DND-41 (cell line): Measurements from ENCODE around the gene NGDN.

Source experiments
- ATAC-seq: fragments of 200-7000 bp; cut with Tn5 transposase; 3 replicates; pipeline ENCODE4 v1.9.1; 2021; ENCODE audit warnings: low read depth; ENCODE audit not compliant: insufficient read depth
- DNase-seq: peaks from one replicate; pipeline ENCODE4 v3.0.0-alpha.2; 2020
- H2AFZ ChIP-seq: 2 replicates; pipeline ENCODE4 v1.6.0; 2012; ENCODE audit warnings: low read depth, low read length
- H3K27ac ChIP-seq: 2 replicates; pipeline ENCODE4 v1.5.1; 2012; ENCODE audit warnings: low read length, inconsistent platforms
- H3K27me3 ChIP-seq: fragments of 200-600 bp; sonication (generic); 2 replicates; pipeline ENCODE4 v1.6.0; 2012; ENCODE audit warnings: low read length, mild to moderate bottlenecking, inconsistent platforms; ENCODE audit not compliant: insufficient read depth, poor library complexity
- H3K36me3 ChIP-seq: 2 replicates; pipeline ENCODE4 v1.5.1; 2012; ENCODE audit warnings: low read length, inconsistent platforms; ENCODE audit not compliant: insufficient read depth
- H3K4me1 ChIP-seq: 2 replicates; pipeline ENCODE4 v1.5.1; 2012; ENCODE audit warnings: mild to moderate bottlenecking, low read length; ENCODE audit not compliant: insufficient read depth
- H3K4me2 ChIP-seq: 2 replicates; pipeline ENCODE4 v1.6.0; 2012; ENCODE audit warnings: mild to moderate bottlenecking, moderate library complexity, low read length, inconsistent platforms; ENCODE audit not compliant: insufficient read depth
- H3K4me3 ChIP-seq, 2 experiments: fragments of 200-600 bp in 1 of 2; shearing (Covaris generic) in 1 of 2; 2 replicates each; pipeline ENCODE4 v1.5.1; 2012 to 2016; ENCODE audit warnings: inconsistent platforms in 2 of 2, low read length in 2 of 2, mild to moderate bottlenecking in 2 of 2, low read depth in 1 of 2, moderate library complexity in 1 of 2
- H3K79me2 ChIP-seq: 2 replicates; pipeline ENCODE4 v1.6.0; 2012; ENCODE audit warnings: low read length, inconsistent platforms; ENCODE audit not compliant: insufficient read depth
- H3K9ac ChIP-seq: 2 replicates; pipeline ENCODE4 v1.6.0; 2012; ENCODE audit warnings: low read depth, mild to moderate bottlenecking, inconsistent platforms, low read length, moderate library complexity
- H3K9me3 ChIP-seq: 2 replicates; pipeline ENCODE4 v1.5.1; 2012; ENCODE audit warnings: low read length, moderate library complexity, mild to moderate bottlenecking, inconsistent platforms; ENCODE audit not compliant: insufficient read depth, severe bottlenecking
- H4K20me1 ChIP-seq: 2 replicates; pipeline ENCODE4 v1.6.0; 2012; ENCODE audit warnings: low read length; ENCODE audit not compliant: insufficient read depth
- CTCF ChIP-seq: IDR thresholded peaks from 2 replicates; pipeline ENCODE4 v1.5.1; 2012; ENCODE audit warnings: borderline replicate concordance, low read length, moderate library complexity, mild to moderate bottlenecking; ENCODE audit not compliant: poor library complexity, severe bottlenecking; ENCODE audit errors: extremely low read depth
- EZH2 ChIP-seq: IDR thresholded peaks from 3 replicates; pipeline ENCODE4 v1.6.1; 2012; ENCODE audit warnings: borderline replicate concordance, low read depth, mild to moderate bottlenecking, moderate library complexity, low read length, inconsistent platforms; ENCODE audit not compliant: severe bottlenecking

Gene NGDN

GRCh38 chr14:23469127-23469905, at the start of gene NGDN:
Gene NGDN, plus strand, starts transcription at chr14:23469703. Its CDS starts 13 bp downstream, at chr14:23469716.
- H3K4me1 ChIP-seq: peaks cover 25% of the 10 kb centered on the region
- H3K27me3 ChIP-seq: no peaks in the 10 kb centered on the region
- H4K20me1 ChIP-seq: no peaks in the 10 kb centered on the region; the same call in 1 of the 2 replicates
- H3K4me2 ChIP-seq: peak within 1 kb of the TSS; percentile 89
- peaks cover 30% of the 10 kb centered on the region for H3K36me3 ChIP-seq
- ATAC-seq (peak; percentile 96), DNase-seq (peak; percentile 94)
- H3K4me3 ChIP-seq: peak within 1 kb of the TSS; percentile 71 to 85
- H3K9ac ChIP-seq: peak within 1 kb of the TSS; percentile 72
- H3K79me2 ChIP-seq: peaks cover 25% of the 10 kb centered on the region
- peak within 1 kb of the TSS; percentile 76 for H3K27ac ChIP-seq
- H2AFZ ChIP-seq: peak within 1 kb of the TSS; percentile 96
- H3K9me3 ChIP-seq: no peaks in the 10 kb centered on the region
- TF ChIP-seq EZH2 (no peak), CTCF (peak; percentile 59)

GRCh38 chr14:23421594-23421993, 47.9 kb upstream of the NGDN start:
- Histone ChIP-seq H3K27me3 (peaks cover 33% of the 10 kb centered on the region), H3K4me3 (no peak overlapping the region), H2AFZ (no peak overlapping the region), H3K4me2 (no peak overlapping the region), H3K9me3 (no peaks in the 10 kb centered on the region), H3K79me2 (no peaks in the 10 kb centered on the region), H3K4me1 (no peaks in the 10 kb centered on the region), H4K20me1 (no peaks in the 10 kb centered on the region), H3K9ac (no peak overlapping the region), H3K27ac (no peak overlapping the region), H3K36me3 (no peaks in the 10 kb centered on the region)
- no peak for ATAC-seq
- no peak for TF ChIP-seq CTCF
- no peak for TF ChIP-seq EZH2
- DNase-seq: no peak

- H2AFZ ChIP-seq: no peak overlapping the region
- TF ChIP-seq EZH2 (no peak), CTCF (no peak)
- H3K27ac ChIP-seq: no peak overlapping the region
- H4K20me1 ChIP-seq: no peaks in the 10 kb centered on the region
- no peak overlapping the region for H3K4me2 ChIP-seq
- H3K4me3 ChIP-seq: no peak overlapping the region
- no peaks in the 10 kb centered on the region for H3K9me3 ChIP-seq
- no peaks in the 10 kb centered on the region for H3K36me3 ChIP-seq
- no peak for ATAC-seq
- no peaks in the 10 kb centered on the region for H3K79me2 ChIP-seq
- no peak for DNase-seq
- no peaks in the 10 kb centered on the region for H3K4me1 ChIP-seq
- peaks cover 30% of the 10 kb centered on the region for H3K27me3 ChIP-seq
- no peak overlapping the region for H3K9ac ChIP-seq
These were observed 45.8 kb upstream of the NGDN start for GRCh38 chr14:23423657-23424056.
